ENCODE measurements around the gene ADGRA1.

ADGRA1 gene

DNA sequence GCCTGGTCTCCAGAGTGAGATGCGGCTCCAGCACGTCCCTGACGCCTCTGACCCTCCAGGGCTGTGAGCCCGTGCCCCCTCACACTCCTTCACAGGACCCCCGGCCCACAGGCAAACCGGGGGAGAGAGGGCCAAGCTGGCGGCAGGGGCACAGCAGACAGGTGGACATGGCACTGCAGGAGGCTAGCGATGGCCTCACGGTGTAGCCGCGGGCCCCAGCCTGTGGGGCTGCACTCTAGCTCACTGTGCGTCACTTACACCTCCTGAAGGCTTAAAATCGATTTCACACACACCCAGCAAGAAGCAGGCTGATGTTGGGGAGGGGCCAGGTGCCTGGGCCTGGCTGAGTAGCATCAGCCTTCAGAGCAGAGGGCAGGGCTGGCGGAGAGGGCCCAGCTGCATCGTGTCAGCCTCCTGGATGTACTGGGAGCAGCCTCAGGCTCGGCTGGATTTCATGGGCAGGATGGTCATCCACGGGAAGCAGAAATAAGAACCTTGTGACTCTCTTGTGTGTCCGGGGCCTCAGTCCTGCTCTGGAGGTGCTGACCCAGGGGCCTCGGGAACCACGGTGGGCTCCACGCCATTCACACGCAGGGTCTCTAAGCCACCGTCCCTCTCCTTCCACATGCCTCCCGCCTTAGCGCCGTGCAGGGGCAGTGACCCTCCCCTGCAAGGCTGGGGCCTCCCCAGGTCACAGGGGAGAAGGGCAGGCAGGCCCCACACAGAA is 52.9 kb downstream of the ADGRA1 start:
- TF ChIP-seq, protein P1, sequence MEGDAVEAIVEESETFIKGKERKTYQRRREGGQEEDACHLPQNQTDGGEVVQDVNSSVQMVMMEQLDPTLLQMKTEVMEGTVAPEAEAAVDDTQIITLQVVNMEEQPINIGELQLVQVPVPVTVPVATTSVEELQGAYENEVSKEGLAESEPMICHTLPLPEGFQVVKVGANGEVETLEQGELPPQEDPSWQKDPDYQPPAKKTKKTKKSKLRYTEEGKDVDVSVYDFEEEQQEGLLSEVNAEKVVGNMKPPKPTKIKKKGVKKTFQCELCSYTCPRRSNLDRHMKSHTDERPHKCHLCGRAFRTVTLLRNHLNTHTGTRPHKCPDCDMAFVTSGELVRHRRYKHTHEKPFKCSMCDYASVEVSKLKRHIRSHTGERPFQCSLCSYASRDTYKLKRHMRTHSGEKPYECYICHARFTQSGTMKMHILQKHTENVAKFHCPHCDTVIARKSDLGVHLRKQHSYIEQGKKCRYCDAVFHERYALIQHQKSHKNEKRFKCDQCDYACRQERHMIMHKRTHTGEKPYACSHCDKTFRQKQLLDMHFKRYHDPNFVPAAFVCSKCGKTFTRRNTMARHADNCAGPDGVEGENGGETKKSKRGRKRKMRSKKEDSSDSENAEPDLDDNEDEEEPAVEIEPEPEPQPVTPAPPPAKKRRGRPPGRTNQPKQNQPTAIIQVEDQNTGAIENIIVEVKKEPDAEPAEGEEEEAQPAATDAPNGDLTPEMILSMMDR (conservative IDR thresholded peaks at IDR 0.05; ENCODE audit: low read depth, low read length): no peak
- no peak overlapping the region for H3K4me3 ChIP-seq (ENCODE audit: low read length)
- no peak for DNase-seq (ENCODE audit: low read depth)

DNA sequence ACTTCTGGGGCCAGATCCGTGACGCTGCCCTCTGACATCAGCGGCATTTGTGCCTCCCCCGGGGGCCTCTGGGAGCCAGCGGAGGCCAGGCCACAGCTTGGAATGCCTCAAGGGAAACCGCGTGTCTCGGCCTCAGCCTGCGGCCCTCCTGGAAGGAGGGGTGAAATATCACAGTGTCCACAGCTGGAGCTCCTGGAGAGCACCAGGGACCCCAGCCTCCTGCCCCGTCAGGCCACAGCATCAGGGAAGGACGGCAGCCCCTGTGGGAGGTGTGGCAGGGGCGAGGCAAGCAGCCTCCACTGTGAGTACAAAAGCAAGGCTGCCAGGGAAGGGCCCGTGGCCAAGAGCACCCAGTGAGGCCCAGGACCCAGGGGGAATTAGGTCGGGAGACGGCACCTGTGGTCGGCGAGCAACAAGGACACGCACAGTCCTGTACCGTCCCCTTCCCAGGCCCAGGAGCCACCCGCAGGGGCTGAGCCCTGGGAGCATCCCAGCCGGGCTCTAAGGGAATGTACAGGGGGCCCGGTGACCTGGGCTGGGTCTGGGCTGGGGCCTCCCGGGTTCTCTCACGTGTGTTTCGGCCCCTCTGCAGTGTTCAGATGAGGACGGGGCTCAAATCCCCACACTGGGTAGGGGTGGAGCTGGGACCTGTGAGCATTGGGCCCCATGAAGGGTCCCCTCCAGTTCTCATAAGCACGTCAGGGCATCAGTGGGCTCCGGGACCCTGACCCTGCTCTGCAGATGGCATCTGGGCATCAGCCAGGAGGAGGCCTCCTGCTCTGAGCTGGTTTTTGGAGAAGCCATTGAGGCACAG is 53.6 kb downstream of the ADGRA1 start:
- no peak for DNase-seq (ENCODE audit: low read depth)
- TF ChIP-seq, protein P1 (conservative IDR thresholded peaks at IDR 0.05; ENCODE audit: low read depth, low read length): no peak
- no peak overlapping the region for H3K4me3 ChIP-seq (ENCODE audit: low read length)

DNA sequence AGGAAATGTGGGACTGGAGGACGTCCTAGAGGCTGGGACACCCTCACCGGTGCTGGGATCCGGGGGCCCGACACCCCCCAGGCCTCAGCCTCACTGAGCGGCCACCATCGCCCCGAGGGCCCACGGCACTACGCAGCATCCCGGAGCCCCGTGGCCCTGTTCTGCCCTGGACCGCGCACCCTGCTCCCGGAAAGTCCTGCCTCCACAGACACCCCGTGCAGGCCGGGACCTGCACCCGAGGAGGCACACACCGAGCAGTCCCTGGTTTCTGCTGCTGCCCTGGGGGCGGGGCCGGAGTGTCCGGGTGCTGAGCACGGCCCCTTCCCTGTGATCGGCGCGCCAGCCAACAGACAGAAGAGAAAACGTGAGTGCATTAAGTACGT is 54.2 kb downstream of the ADGRA1 start:
- DNase-seq (ENCODE audit: low read depth): no peak
- TF ChIP-seq, protein P1 (conservative IDR thresholded peaks at IDR 0.05; ENCODE audit: low read depth, low read length): no peak
- H3K4me3 ChIP-seq (ENCODE audit: low read length): no peak overlapping the region

DNA sequence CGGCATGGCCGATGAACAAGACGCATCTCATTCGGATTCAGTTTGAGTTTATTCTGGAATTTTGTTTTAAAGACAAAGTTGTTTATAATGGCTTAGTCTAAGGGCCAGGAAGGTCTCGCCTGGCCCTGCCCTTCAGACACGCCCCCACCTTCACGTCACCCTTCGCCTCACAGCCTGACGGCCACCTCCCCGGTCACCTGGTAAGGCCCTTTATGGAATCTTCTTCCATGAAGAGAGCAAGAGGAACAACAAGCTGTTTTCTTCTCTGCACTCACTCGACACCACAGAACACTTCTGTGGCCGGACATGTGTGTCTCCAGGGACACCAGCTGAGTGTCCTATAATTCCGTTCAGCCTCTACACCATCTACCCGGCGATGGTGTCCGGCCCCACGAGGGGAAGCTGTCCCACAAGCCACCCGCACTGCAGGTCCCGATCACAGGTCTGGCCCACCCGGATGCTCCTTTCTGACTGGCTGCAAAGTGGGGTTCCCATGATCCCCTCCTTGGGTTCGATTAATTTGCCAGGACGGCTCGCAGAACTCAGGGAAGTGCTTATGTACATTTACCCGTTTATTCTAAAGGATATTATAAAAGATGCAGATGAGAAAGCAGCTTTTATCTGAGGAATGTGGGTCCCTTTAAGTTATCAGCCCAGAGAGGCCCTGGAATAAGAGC is 54.9 kb downstream of the ADGRA1 start:
- DNase-seq (ENCODE audit: low read depth): no peak
- no peak overlapping the region for H3K4me3 ChIP-seq (ENCODE audit: low read length)
- TF ChIP-seq, protein P1 (conservative IDR thresholded peaks at IDR 0.05; ENCODE audit: low read depth, low read length): no peak

DNA sequence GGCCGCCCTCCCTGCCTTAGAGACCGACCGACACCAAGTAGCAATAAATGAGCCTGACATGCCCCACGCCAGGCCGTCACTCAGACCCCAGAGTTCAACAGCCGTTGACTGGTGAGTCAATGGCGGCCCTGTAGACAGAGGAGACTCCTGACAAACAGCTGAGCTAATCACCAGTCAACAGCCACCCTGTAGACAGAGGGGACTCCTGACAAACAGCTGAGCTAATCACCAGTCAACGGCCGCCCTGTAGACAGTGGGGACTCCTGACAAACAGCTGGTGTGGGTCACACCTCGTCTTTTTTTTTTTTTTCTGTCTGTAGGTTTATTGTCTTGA is 55.4 kb downstream of the ADGRA1 start:
- no peak for DNase-seq (ENCODE audit: low read depth)
- TF ChIP-seq, protein P1 (conservative IDR thresholded peaks at IDR 0.05; ENCODE audit: low read depth, low read length): no peak
- H3K4me3 ChIP-seq (ENCODE audit: low read length): no peak overlapping the region

DNA sequence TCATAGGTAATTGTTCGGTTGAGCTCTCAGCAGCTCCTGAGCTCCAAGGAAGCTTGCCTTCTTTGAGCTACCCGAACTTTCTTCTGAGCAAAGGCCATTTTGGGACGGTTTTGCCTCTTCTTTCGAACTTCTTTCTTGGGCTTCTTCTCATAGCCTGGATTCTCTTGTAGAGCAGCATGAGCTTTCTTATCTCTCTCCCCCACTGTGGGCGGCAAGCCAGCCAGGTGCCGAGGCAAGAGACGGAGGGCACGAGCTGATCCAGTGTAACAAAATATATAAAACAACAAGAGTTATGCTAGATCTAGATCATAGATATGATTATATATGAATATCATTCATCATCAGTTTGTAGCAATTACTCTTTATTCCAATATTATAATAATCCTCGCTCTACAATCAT is 55.8 kb downstream of the ADGRA1 start:
- TF ChIP-seq, protein P1 (conservative IDR thresholded peaks at IDR 0.05; ENCODE audit: low read depth, low read length): no peak
- no peak overlapping the region for H3K4me3 ChIP-seq (ENCODE audit: low read length)
- DNase-seq (ENCODE audit: low read depth): no peak
